ENCODE data around the gene COPS8. TPM values are rescaled to one million over a fixed set of nuclear protein-coding genes. Genes with fewer than 3 reads are reported as not detected.

COPS8 gene
- total and polyA plus RNA-seq, 2 donors (not counting 3 experiments of a cell fraction or from before 2014, with no cell fraction given): 73.6 to 80.7 TPM

DNA sequence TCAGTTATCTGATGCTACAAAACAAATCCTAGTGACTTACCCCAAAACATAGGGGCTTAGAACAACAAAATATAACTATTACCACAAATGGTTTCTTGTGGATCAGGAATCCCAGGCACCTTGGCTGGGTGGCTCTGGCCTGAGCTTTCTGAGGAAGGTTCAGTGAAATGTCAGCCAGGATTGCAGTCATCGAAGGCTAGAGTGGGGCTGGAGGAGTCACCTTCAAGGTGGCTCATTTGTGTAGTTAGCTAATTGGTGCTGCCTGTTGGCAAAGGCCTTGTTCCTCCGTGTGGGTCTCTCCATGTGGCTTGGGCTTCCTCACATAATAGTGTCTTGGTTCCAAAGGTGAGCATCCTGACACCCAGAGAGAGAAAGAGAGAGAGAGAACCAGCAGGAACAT is 57.4 kb downstream of the COPS8 start:
- POLR2A ChIA-PET: no interaction called here
- no peak for TF ChIP-seq POLR2A (IDR thresholded peaks at IDR 0.05; ENCODE audit: low read depth, low read length)
- CTCF ChIA-PET: interaction anchor here (0.7 to 1.9 kb wide), 5 partner anchors 8 to 429 kb away, joined by 3 to 5 read pairs (median 3); no protein-coding TSS in a partner anchor

DNA sequence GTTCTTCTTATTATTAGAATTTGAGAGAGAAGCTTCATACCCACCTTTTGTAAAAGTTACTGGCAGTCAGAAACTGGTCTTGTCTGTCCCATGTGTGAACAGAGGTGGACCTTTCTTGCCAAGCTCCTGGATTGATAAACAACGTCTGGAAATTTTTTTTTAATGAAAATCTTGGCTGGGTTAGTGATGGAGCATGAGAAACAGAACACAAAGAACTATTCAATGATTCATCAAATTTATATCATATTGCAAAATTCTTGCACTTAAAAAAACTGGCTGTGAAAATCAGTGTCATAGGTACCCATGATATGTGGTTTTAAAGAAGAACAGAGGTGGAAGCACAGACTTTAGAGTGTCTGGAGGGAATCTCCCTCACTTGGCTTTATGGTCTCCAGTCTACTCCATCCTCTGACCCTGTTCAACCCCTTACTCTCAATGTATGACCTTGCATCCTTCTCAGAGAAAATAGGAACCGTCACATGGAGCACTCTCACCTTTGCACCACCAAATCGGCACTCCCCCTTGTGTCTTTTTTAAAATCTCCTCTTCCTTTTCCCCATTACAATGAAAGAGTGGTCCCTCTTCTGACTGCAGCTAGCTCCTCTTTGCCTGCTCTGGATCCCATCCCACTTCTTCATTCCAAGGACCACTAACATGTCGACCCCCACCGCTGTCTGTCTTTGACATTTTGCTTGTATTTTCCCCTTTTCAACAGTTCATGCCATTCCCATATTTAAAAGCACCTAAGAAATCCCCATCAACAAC is 58.2 kb downstream of the COPS8 start:
- intact Hi-C loops (cut with micrococcal nuclease): no loop called here
- no peak for DNase-seq (ENCODE audit: low read depth, low spot score)
- FAIRE-seq: no peak
- no peak for TF ChIP-seq MYC (IDR thresholded peaks at IDR 0.05; ENCODE audit: low read depth, low read length)
- TF ChIP-seq POLR2A (IDR thresholded peaks at IDR 0.05; ENCODE audit: low read depth, low read length): no peak
- TF ChIP-seq GATA2 (IDR thresholded peaks at IDR 0.05; ENCODE audit: insufficient read depth, insufficient read length, low read depth, low read length): no peak
- no peak for TF ChIP-seq FOS (IDR thresholded peaks at IDR 0.05; ENCODE audit: borderline replicate concordance, insufficient read depth, low read length)
- TF ChIP-seq, protein P1, sequence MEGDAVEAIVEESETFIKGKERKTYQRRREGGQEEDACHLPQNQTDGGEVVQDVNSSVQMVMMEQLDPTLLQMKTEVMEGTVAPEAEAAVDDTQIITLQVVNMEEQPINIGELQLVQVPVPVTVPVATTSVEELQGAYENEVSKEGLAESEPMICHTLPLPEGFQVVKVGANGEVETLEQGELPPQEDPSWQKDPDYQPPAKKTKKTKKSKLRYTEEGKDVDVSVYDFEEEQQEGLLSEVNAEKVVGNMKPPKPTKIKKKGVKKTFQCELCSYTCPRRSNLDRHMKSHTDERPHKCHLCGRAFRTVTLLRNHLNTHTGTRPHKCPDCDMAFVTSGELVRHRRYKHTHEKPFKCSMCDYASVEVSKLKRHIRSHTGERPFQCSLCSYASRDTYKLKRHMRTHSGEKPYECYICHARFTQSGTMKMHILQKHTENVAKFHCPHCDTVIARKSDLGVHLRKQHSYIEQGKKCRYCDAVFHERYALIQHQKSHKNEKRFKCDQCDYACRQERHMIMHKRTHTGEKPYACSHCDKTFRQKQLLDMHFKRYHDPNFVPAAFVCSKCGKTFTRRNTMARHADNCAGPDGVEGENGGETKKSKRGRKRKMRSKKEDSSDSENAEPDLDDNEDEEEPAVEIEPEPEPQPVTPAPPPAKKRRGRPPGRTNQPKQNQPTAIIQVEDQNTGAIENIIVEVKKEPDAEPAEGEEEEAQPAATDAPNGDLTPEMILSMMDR (IDR thresholded peaks at IDR 0.05; ENCODE audit: extremely low read depth in 1 of 2, insufficient read depth in 1 of 2, low read depth in 1 of 2, low read length in 2 of 2): no peak
- TF ChIP-seq, protein P2, sequence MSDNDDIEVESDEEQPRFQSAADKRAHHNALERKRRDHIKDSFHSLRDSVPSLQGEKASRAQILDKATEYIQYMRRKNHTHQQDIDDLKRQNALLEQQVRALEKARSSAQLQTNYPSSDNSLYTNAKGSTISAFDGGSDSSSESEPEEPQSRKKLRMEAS (IDR thresholded peaks at IDR 0.05; ENCODE audit: insufficient read depth, insufficient read length): no peak
- TF ChIP-seq POLR2AphosphoS5 (IDR thresholded peaks at IDR 0.05; ENCODE audit: insufficient read depth, low read depth, low read length): no peak
- TF ChIP-seq EZH2 (IDR thresholded peaks at IDR 0.05; ENCODE audit: borderline replicate concordance, low read depth, low read length, severe bottlenecking): no peak
- TF ChIP-seq JUN (IDR thresholded peaks at IDR 0.05; ENCODE audit: borderline replicate concordance, insufficient read depth, insufficient read length, low read depth): no peak
- dilution Hi-C loops (cut with MboI; ENCODE audit: extremely low pct_ligation_motif_present, low sequenced_read_pairs): no loop called here
- Histone ChIP-seq H3K4me2 (ENCODE audit: insufficient read depth, low read length) (no peak overlapping the region), H3K79me2 (ENCODE audit: control insufficient read depth, insufficient read depth, low read length) (no peaks in the 10 kb centered on the region), H3K9ac (replicated peaks; ENCODE audit: extremely low read depth, insufficient read depth, low read length) (no peak overlapping the region), H3K27me3 (ENCODE audit: control insufficient read depth in 2 of 2, insufficient read depth in 2 of 2, low read length in 2 of 2) (no peaks in the 10 kb centered on the region), H3K9me3 (replicated peaks; ENCODE audit: control insufficient read depth, insufficient read depth, low read length) (no peaks in the 10 kb centered on the region), H3K4me1 (ENCODE audit: control insufficient read depth, extremely low read depth, insufficient read depth, low read length) (no peaks in the 10 kb centered on the region), H3K9me1 (replicated peaks; ENCODE audit: control insufficient read depth, extremely low read depth, insufficient read depth, low read length) (no peaks in the 10 kb centered on the region), H3K27ac (ENCODE audit: insufficient read depth, low read depth, low read length) (no peak overlapping the region), H4K20me1 (replicated peaks; ENCODE audit: control insufficient read depth, extremely low read depth, insufficient read depth, low read length) (no peaks in the 10 kb centered on the region), H3K36me3 (ENCODE audit: control insufficient read depth in 2 of 2, extremely low read depth in 1 of 2, insufficient read depth in 2 of 2, low read length in 2 of 2) (no peaks in the 10 kb centered on the region), H2AFZ (ENCODE audit: low read depth, low read length) (no peak overlapping the region), H3K4me3 (replicated peaks in 1 of 3; ENCODE audit: insufficient read depth in 1 of 3, low read depth in 1 of 3, low read length in 3 of 3) (no peak overlapping the region)
- ChIA-PET CTCF (interaction anchor here (0.7 kb wide), 1 partner anchor 51 kb away, joined by 3 read pairs; no protein-coding TSS in a partner anchor), POLR2A (no interaction called here)
- no TSS peak for BruUV-seq (replicated peaks)

More for the DNA sequence above, 57.4 kb downstream of the COPS8 start:
- Histone ChIP-seq H3K36me3 (ENCODE audit: control insufficient read depth in 2 of 2, extremely low read depth in 1 of 2, insufficient read depth in 2 of 2, low read length in 2 of 2) (no peaks in the 10 kb centered on the region), H3K4me2 (ENCODE audit: insufficient read depth, low read length) (no peak overlapping the region), H3K4me1 (ENCODE audit: control insufficient read depth, extremely low read depth, insufficient read depth, low read length) (no peaks in the 10 kb centered on the region), H3K27me3 (ENCODE audit: control insufficient read depth in 2 of 2, insufficient read depth in 2 of 2, low read length in 2 of 2) (no peaks in the 10 kb centered on the region), H3K79me2 (ENCODE audit: control insufficient read depth, insufficient read depth, low read length) (no peaks in the 10 kb centered on the region), H3K27ac (ENCODE audit: insufficient read depth, low read depth, low read length) (no peak overlapping the region), H3K4me3 (replicated peaks in 1 of 3; ENCODE audit: insufficient read depth in 1 of 3, low read depth in 1 of 3, low read length in 3 of 3) (no peak overlapping the region), H4K20me1 (replicated peaks; ENCODE audit: control insufficient read depth, extremely low read depth, insufficient read depth, low read length) (no peaks in the 10 kb centered on the region), H2AFZ (ENCODE audit: low read depth, low read length) (no peak overlapping the region), H3K9me1 (replicated peaks; ENCODE audit: control insufficient read depth, extremely low read depth, insufficient read depth, low read length) (no peaks in the 10 kb centered on the region), H3K9me3 (replicated peaks; ENCODE audit: control insufficient read depth, insufficient read depth, low read length) (no peaks in the 10 kb centered on the region), H3K9ac (replicated peaks; ENCODE audit: extremely low read depth, insufficient read depth, low read length) (no peak overlapping the region)
- dilution Hi-C loops (cut with MboI; ENCODE audit: extremely low pct_ligation_motif_present, low sequenced_read_pairs): no loop called here
- intact Hi-C loops (cut with micrococcal nuclease): no loop called here
- BruUV-seq (replicated peaks): no TSS peak
- FAIRE-seq: no peak
- no peak for DNase-seq (ENCODE audit: low read depth, low spot score)
